Choroid plexus epithelial cell (primary cell): Measurements from ENCODE around the gene GARRE1.
"Not testable (repeated sequence)": the region's sequence is repeated elsewhere in the genome, so short reads cannot be mapped to it uniquely, and the experiment has no call there.

Experiments
- DNase-seq: peaks from one replicate; pipeline ENCODE4 v3.0.0-alpha.2; 2010; ENCODE audit warnings: low read depth
- H3K4me3 ChIP-seq: 2 replicates; pipeline ENCODE4 v1.5.1; 2011; ENCODE audit warnings: low read depth, mild to moderate bottlenecking, control low read depth, low read length, moderate library complexity
- CTCF ChIP-seq: conservative IDR thresholded peaks from 2 replicates; pipeline ENCODE4 v1.5.1; 2011; ENCODE audit warnings: low read depth, mild to moderate bottlenecking, control low read depth, inconsistent platforms, low read length, moderate library complexity

GARRE1 gene

GRCh38 chr19:34273121-34273520, 18.8 kb downstream of the GARRE1 start:
- no peak for TF ChIP-seq CTCF
- H3K4me3 ChIP-seq = no peak overlapping the region
- no peak for DNase-seq

GRCh38 chr19:34274284-34274826, 20.0 kb downstream of the GARRE1 start:
- no peak for DNase-seq
- H3K4me3 ChIP-seq = no peak overlapping the region
- TF ChIP-seq CTCF = no peak

- peak; percentile 26 for TF ChIP-seq CTCF
- no peak overlapping the region for H3K4me3 ChIP-seq
- DNase-seq = peak; percentile 91
Measured at GRCh38 chr19:34274827-34275625, 20.7 kb downstream of the GARRE1 start.

GRCh38 chr19:34275705-34276104, 21.4 kb downstream of the GARRE1 start:
- no peak overlapping the region for H3K4me3 ChIP-seq
- no peak for TF ChIP-seq CTCF
- DNase-seq = no peak

GRCh38 chr19:34276614-34277013, 22.3 kb downstream of the GARRE1 start:
- TF ChIP-seq CTCF = no peak
- DNase-seq = no peak
- H3K4me3 ChIP-seq = no peak overlapping the region

- no peak for TF ChIP-seq CTCF
- no peak for DNase-seq
- no peak overlapping the region for H3K4me3 ChIP-seq
Measured at GRCh38 chr19:34277244-34277643, 22.9 kb downstream of the GARRE1 start.

- no peak overlapping the region for H3K4me3 ChIP-seq
- DNase-seq = no peak
- TF ChIP-seq CTCF = no peak
Measured at GRCh38 chr19:34278783-34279182, 24.4 kb downstream of the GARRE1 start.

- DNase-seq = not testable (repeated sequence)
Measured at GRCh38 chr19:34281444-34281843, 27.1 kb downstream of the GARRE1 start.

More at GRCh38 chr19:34281444-34281843, 27.1 kb downstream of the GARRE1 start:
- not testable (repeated sequence) for H3K4me3 ChIP-seq
